GM12891 (cell line): ENCODE measurements around the gene ZNF564.

Experiments used
- PAX5 ChIP-seq: IDR thresholded peaks from 2 replicates; pipeline ENCODE4 v1.6.1; 2011; ENCODE audit warnings: low read length, moderate library complexity, mild to moderate bottlenecking; ENCODE audit not compliant: insufficient read depth, severe bottlenecking
- POLR2A ChIP-seq: IDR thresholded peaks from 2 replicates; pipeline ENCODE4 v1.6.1; 2011; ENCODE audit warnings: low read depth, low read length, control low read depth
- POLR2AphosphoS5 ChIP-seq: IDR thresholded peaks from 2 replicates; pipeline ENCODE4 v1.6.1; 2011; ENCODE audit warnings: low read depth, low read length, control low read depth
- POU2F2 ChIP-seq: IDR thresholded peaks from 2 replicates; pipeline ENCODE4 v1.6.1; 2011; ENCODE audit warnings: low read depth, mild to moderate bottlenecking, control low read depth, low read length, moderate library complexity
- TAF1 ChIP-seq: IDR thresholded peaks from 2 replicates; pipeline ENCODE4 v1.6.1; 2011; ENCODE audit warnings: low read depth, low read length, control low read depth

- TF ChIP-seq POLR2AphosphoS5 (no peak), POLR2A (no peak), TAF1 (no peak), POU2F2 (no peak), PAX5 (no peak)
These were observed 29.3 kb downstream of the ZNF564 start for GRCh38 chr19:12521996-12522395.
